ENCODE measurements around the gene RNU5B-1. TPM values are rescaled to one million over a fixed set of nuclear protein-coding genes. Genes with fewer than 3 reads are reported as not detected.

RNU5B-1 gene
- total RNA-seq, 4 donors from 2014 or later: not detected

- no peak overlapping the region for H3K27ac ChIP-seq
- no peak overlapping the region for H3K4me3 ChIP-seq
- H3K27me3 ChIP-seq: peaks cover 28% of the 10 kb centered on the region
- DNase-seq (ENCODE audit: low spot score in 2 of 2): no peak
- H3K4me1 ChIP-seq: no peaks in the 10 kb centered on the region
- 43% methylated on average over 7 of the region's 7 CpGs for WGBS
- no peaks in the 10 kb centered on the region for H3K36me3 ChIP-seq
- TF ChIP-seq POLR2AphosphoS5 (IDR thresholded peaks at IDR 0.05) (no peak), POLR2A (IDR thresholded peaks at IDR 0.05) (no peak), EP300 (IDR thresholded peaks at IDR 0.05) (no peak), CTCF (IDR thresholded peaks at IDR 0.05) (no peak)
- H3K9me3 ChIP-seq: no peaks in the 10 kb centered on the region
Measured at GRCh38 chr15:65339920-65340319, 35.4 kb downstream of the RNU5B-1 start.

DNA sequence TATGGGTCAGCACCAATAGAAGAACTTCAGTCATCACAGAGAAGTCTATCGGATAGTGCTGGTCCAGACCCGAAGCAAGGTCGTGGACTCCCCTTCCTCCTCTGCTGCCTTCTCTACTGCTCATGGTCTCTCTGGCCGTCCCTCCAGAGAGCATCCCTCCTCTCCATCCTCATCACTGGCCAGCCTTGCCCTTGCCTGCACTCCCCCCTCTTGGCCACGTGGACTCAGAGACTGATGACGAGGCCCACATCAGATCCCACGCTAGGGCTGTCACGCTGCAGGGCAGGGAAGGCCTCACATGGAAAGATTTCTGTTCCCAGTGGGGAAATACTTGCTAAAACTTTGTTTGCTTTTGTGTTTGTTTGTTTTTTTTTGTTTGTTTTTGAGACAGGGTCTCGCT is 38.0 kb downstream of the RNU5B-1 start:
- Histone ChIP-seq H3K27ac (no peak overlapping the region), H3K4me3 (no peak overlapping the region), H3K27me3 (peaks cover 25% of the 10 kb centered on the region), H3K9me3 (no peaks in the 10 kb centered on the region), H3K36me3 (no peaks in the 10 kb centered on the region), H3K4me1 (no peaks in the 10 kb centered on the region)
- TF ChIP-seq POLR2A (IDR thresholded peaks at IDR 0.05): no peak
- no peak for TF ChIP-seq CTCF (IDR thresholded peaks at IDR 0.05)
- no peak for TF ChIP-seq POLR2AphosphoS5 (IDR thresholded peaks at IDR 0.05)
- TF ChIP-seq EP300 (IDR thresholded peaks at IDR 0.05): no peak
- 96% methylated on average over 9 of the region's 9 CpGs for WGBS
- DNase-seq (ENCODE audit: low spot score in 2 of 2): no peak

DNA sequence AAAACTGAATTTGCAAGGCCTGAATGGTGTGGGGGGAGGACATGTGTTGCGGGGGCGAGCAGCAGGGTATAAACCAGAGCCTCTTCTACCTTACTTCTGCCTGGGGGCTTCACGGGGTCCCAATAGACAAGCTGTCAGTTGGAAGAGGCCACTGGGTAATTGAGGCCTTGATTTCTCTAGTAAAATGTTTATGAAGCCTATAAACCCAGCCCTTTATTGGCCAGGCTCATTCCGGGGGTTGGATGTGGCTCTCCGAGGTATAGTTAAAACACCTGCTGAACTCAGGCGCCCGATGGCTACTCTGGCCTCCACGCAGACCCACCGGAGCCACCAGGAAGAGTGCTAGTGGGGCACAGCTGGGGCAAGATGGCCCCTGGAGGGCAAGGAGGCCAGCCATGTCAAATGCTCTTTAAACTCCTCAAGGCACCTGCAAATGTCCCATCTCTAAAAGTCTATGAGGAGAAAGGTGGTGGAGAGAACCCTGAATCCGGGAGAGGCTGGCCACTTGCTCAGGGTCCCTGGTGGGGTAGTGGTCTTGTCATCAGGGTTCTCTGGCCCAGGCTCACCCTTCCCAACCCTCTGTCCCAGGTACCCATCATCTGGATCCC is 39.0 kb downstream of the RNU5B-1 start:
- no peaks in the 10 kb centered on the region for H3K4me1 ChIP-seq
- WGBS: 85% methylated on average over 9 of the region's 10 CpGs
- no peak overlapping the region for H3K27ac ChIP-seq
- peaks cover 16% of the 10 kb centered on the region for H3K27me3 ChIP-seq
- H3K4me3 ChIP-seq: no peak overlapping the region
- TF ChIP-seq EP300 (IDR thresholded peaks at IDR 0.05) (no peak), CTCF (IDR thresholded peaks at IDR 0.05) (no peak), POLR2AphosphoS5 (IDR thresholded peaks at IDR 0.05) (no peak), POLR2A (IDR thresholded peaks at IDR 0.05) (no peak)
- no peaks in the 10 kb centered on the region for H3K36me3 ChIP-seq
- H3K9me3 ChIP-seq: no peaks in the 10 kb centered on the region
- no peak for DNase-seq (ENCODE audit: low spot score in 2 of 2)

- H3K36me3 ChIP-seq: no peaks in the 10 kb centered on the region
- H3K4me3 ChIP-seq: no peak overlapping the region
- H3K27me3 ChIP-seq: peaks cover 16% of the 10 kb centered on the region
- no peaks in the 10 kb centered on the region for H3K9me3 ChIP-seq
- no peaks in the 10 kb centered on the region for H3K4me1 ChIP-seq
- H3K27ac ChIP-seq: no peak overlapping the region
- TF ChIP-seq EP300 (IDR thresholded peaks at IDR 0.05) (no peak), CTCF (IDR thresholded peaks at IDR 0.05) (no peak), POLR2AphosphoS5 (IDR thresholded peaks at IDR 0.05) (no peak), POLR2A (IDR thresholded peaks at IDR 0.05) (no peak)
- WGBS: 75% methylated on average over 8 of the region's 8 CpGs
- DNase-seq (ENCODE audit: low spot score in 2 of 2): no peak
Measured at GRCh38 chr15:65344214-65344913, 39.9 kb downstream of the RNU5B-1 start.

DNA sequence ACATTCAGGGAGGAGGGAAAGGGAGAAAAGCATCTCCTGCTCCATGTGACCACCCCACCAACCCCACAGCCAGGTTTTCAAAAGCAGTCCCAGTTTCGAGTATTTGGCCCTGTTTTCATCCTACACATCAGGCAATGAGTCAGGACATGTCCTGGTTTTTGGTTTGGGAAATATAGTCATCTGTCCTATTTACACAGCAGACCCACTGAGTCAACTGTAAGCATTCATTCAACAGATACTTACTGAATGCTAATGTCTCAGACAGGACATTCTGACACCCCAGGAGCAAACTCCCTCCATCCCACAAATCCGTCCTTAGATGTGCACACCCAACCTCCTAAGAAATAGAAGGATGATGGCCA is 40.4 kb downstream of the RNU5B-1 start:
- Histone ChIP-seq H3K4me1 (no peaks in the 10 kb centered on the region), H3K9me3 (no peaks in the 10 kb centered on the region), H3K36me3 (no peaks in the 10 kb centered on the region), H3K4me3 (no peak overlapping the region), H3K27ac (no peak overlapping the region), H3K27me3 (peaks cover 13% of the 10 kb centered on the region)
- no peak for DNase-seq (ENCODE audit: low spot score in 2 of 2)
- WGBS: 67% methylated on average over 2 of the region's 2 CpGs
- TF ChIP-seq CTCF (IDR thresholded peaks at IDR 0.05) (no peak), POLR2A (IDR thresholded peaks at IDR 0.05) (no peak)
